Kidney capillary endothelial cell (primary cell): ENCODE data around the gene TMEM14B.
"Not testable (repeated sequence)": the region's sequence is repeated elsewhere in the genome, so short reads cannot be mapped to it uniquely, and the experiment has no call there.

ENCODE experiments used
- DNase-seq: peaks from one replicate; pipeline ENCODE4 v3.0.0-alpha.2; 2018; ENCODE audit warnings: low spot score

The TMEM14B gene

GRCh38 chr6:10747251-10747972 lies at the start of gene TMEM14B:
Gene TMEM14B, plus strand, starts transcription at chr6:10747805. Its CDS starts 1,441 bp downstream, at chr6:10749246.
- peak; percentile 95 for DNase-seq

- DNase-seq: no peak
These were observed 33.6 kb upstream of the TMEM14B start for GRCh38 chr6:10713962-10714361.

- DNase-seq: no peak
These were observed 28.2 kb upstream of the TMEM14B start for GRCh38 chr6:10719296-10719963.

- DNase-seq: no peak
These were observed 27.7 kb upstream of the TMEM14B start for GRCh38 chr6:10719964-10720264.

GRCh38 chr6:10720265-10720959 lies 27.2 kb upstream of the TMEM14B start:
- no peak for DNase-seq

GRCh38 chr6:10720960-10721849 lies 26.4 kb upstream of the TMEM14B start:
- DNase-seq: not testable (repeated sequence)

- DNase-seq: no peak
These were observed 25.6 kb upstream of the TMEM14B start for GRCh38 chr6:10721850-10722569.

GRCh38 chr6:10722570-10722819 lies 25.1 kb upstream of the TMEM14B start:
- DNase-seq: no peak

GRCh38 chr6:10722820-10723566 lies 24.6 kb upstream of the TMEM14B start, which contains the start of gene TMEM14C:
Gene TMEM14C, plus strand, starts transcription at chr6:10723070. Its CDS starts 1,544 bp downstream, at chr6:10724614.
- peak; percentile 90 for DNase-seq

GRCh38 chr6:10723567-10723881 lies 24.1 kb upstream of the TMEM14B start:
- no peak for DNase-seq

- no peak for DNase-seq
These were observed 22.6 kb upstream of the TMEM14B start for GRCh38 chr6:10725044-10725443.

GRCh38 chr6:10725716-10726115 lies 21.9 kb upstream of the TMEM14B start:
- no peak for DNase-seq

- no peak for DNase-seq
These were observed 17.4 kb upstream of the TMEM14B start for GRCh38 chr6:10730254-10730653.

GRCh38 chr6:10733151-10733715 lies 14.4 kb upstream of the TMEM14B start:
- no peak for DNase-seq

- DNase-seq: no peak
These were observed 13.7 kb upstream of the TMEM14B start for GRCh38 chr6:10733863-10734262.

GRCh38 chr6:10736731-10737130 lies 10.9 kb upstream of the TMEM14B start:
- DNase-seq: no peak

- DNase-seq: no peak
These were observed 7.5 kb upstream of the TMEM14B start for GRCh38 chr6:10740061-10740460.

- not testable (repeated sequence) for DNase-seq
These were observed 6.0 kb upstream of the TMEM14B start for GRCh38 chr6:10741643-10742042.

GRCh38 chr6:10742251-10742650 lies 5.4 kb upstream of the TMEM14B start:
- no peak for DNase-seq

GRCh38 chr6:10743515-10743914 lies 4.1 kb upstream of the TMEM14B start:
- DNase-seq: no peak

GRCh38 chr6:10745116-10745515 lies 2.5 kb upstream of the TMEM14B start:
- no peak for DNase-seq
